Spleen (tissue), 11 donors: Measurements from ENCODE around the gene GIPC1. TPM values are rescaled to one million over a fixed set of nuclear protein-coding genes. Genes with fewer than 3 reads are reported as not detected.
A peak's percentile ranks its signal among the peaks of the same experiment; 100 is the strongest.

Experiments
- DNase-seq: peaks from one replicate; pipeline ENCODE4 v3.0.0-alpha.2; 2020
- H3K27ac ChIP-seq, 8 donors: fragments of 200-600 bp; sonication (generic) in 7 of 8; 1 replicate in 4 of 8; 2 replicates in 4 of 8; pipeline versions ENCODE4 v1.5.0 to v1.8.0; 2016 to 2021; ENCODE audit warnings: inconsistent platforms in 4 of 8, mild to moderate bottlenecking in 4 of 8, moderate library complexity in 1 of 8
- H3K27me3 ChIP-seq, 7 donors: fragments of 200-600 bp; sonication (generic) in 6 of 7; replicated peaks in 1 of 7; 1 replicate in 4 of 7; 2 replicates in 3 of 7; pipeline versions ENCODE4 v1.5.0 to v1.8.0; 2016 to 2021; ENCODE audit warnings: inconsistent platforms in 3 of 7, mild to moderate bottlenecking in 1 of 7
- H3K36me3 ChIP-seq, 6 donors: fragments of 200-600 bp; sonication (generic) in 5 of 6; 1 replicate in 4 of 6; 2 replicates in 2 of 6; pipeline versions ENCODE4 v1.5.0 to v1.8.0; 2016 to 2021; ENCODE audit warnings: inconsistent platforms in 2 of 6
- H3K4me1 ChIP-seq, 6 donors: fragments of 200-600 bp; sonication (generic) in 5 of 6; 1 replicate in 3 of 6; 2 replicates in 3 of 6; pipeline versions ENCODE4 v1.5.0 to v1.8.0; 2016 to 2021; ENCODE audit warnings: inconsistent platforms in 3 of 6
- H3K4me3 ChIP-seq, 8 donors: fragments of 200-600 bp; sonication (generic) in 7 of 8; 1 replicate in 4 of 8; 2 replicates in 4 of 8; pipeline versions ENCODE4 v1.5.0 to v1.8.0; 2016 to 2021; ENCODE audit warnings: inconsistent platforms in 4 of 8, mild to moderate bottlenecking in 4 of 8, moderate library complexity in 2 of 8
- H3K9me3 ChIP-seq, 8 donors: fragments of 200-600 bp; sonication (generic) in 7 of 8; 1 replicate in 4 of 8; 2 replicates in 4 of 8; pipeline versions ENCODE4 v1.5.0 to v1.8.0; 2016 to 2021; ENCODE audit warnings: inconsistent platforms in 4 of 8
- POLR2A ChIP-seq, 3 donors: fragments of 450-650 bp; IDR thresholded peaks; one replicate each; pipeline ENCODE4 v1.5.1; 2017; ENCODE audit warnings: antibody characterized with exemption in 3 of 3, mild to moderate bottlenecking in 1 of 3
- POLR2AphosphoS5 ChIP-seq, 3 donors: sonication (generic); formaldehyde crosslinking; IDR thresholded peaks; one replicate each; pipeline ENCODE4 v1.5.1; 2017; ENCODE audit warnings: antibody characterized with exemption in 3 of 3
- WGBS, 5 donors: extraction: QIAGEN DNeasy Blood & Tissue Kit in 3 of 5; methylation state at CpG; one replicate each; pipeline versions ENCODE4 v1.1.5 to v1.1.7; 2013 to 2018; 5-methylcytosine and 5-hydroxymethylcytosine counted together
- intact Hi-C: fragments of 100-400 bp; cut with DNase I; formaldehyde crosslinking; loops from one replicate; pipeline ENCODE4 v1.15.0; 2023; ENCODE audit warnings: low total_unique reads
- polyA plus RNA-seq, 3 donors: library from polyadenylated mRNA; stranded (reverse); fragments of 200-250 nt; gene quantifications; one replicate each; pipeline ENCODE4 v1.2.1, GENCODE V29; 2013
- total RNA-seq, 7 donors: library from RNA; depleted of rRNA in 3 of 7; stranded (reverse); fragments of >200 nt in 3 of 7; fragmentation: NEBNext Ultra II Directional in 4 of 7; extraction: Animal tissue kit (Norgen Biotek cat#: 25700) in 4 of 7; gene quantifications; one replicate each; pipeline versions ENCODE4 v1.1.0 to v1.2.1, GENCODE V29; 2016 to 2021
- TF ChIP-seq, protein P1 (sequence below), 11 experiments: fragments of 200-600 bp in 7 of 11; fragments of 450-650 bp in 4 of 11; sonication (generic) in 4 of 11; IDR thresholded peaks in 8 of 11; conservative IDR thresholded peaks in 3 of 11; 1 replicate in 7 of 11; 2 replicates in 4 of 11; pipeline versions ENCODE4 v1.4.0 to v1.8.0; 2016 to 2021; ENCODE audit warnings: antibody characterized with exemption in 11 of 11, inconsistent platforms in 4 of 11, mild to moderate bottlenecking in 1 of 11
- donor health status: healthy with polysubstance abuse.
- donor health status: DM: no; HTN: no; CAD: no; lungs with moderate emphysema.
- donor health status: DM: no; HTN: no; CAD: no.
- donor health status: Bipolar disorder and iron deficiency.
- donor health status: healthy.
- donor health status: DM: no; HTN: no; CAD: no.
- donor health status: DM: yes; HTN: yes; CAD: no.

Gene GIPC1
- total and polyA plus RNA-seq, 10 donors, result 17.1 to 58.1 (median 30.7) TPM

DNA sequence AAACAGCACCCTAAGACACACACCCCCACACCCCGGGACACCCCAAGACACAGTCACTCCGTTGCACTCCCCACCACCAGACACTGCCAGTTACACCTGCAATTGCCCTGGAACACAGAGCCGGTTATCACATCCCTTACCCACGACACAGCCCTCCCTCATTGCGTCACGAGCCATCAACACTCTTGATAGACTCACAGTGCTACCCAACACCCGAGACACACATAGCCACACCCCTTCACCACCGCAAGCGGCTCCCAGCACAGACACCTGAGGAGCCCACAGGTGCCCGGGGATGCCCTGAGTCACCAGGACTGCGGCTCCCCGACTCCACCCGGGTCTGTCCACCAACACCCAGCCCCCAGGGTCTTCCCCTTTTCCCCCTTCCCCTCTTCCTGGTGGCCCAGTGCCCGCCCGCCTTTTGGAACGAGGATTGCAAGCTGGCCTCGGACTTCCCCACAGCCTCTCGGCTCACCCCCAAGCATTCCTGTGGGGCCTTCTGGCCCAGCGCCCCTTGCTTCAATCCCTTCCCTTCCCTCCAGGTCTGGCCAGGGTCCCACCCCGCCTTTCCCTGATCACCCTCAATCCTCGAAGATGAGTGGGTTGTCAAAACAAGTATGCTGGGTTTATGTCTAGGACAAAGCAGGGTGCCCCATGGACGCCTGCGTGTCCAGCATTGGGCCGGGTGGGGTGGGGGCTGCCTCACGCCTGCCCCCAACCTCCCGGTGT is 19.1 kb downstream of the GIPC1 start:
- DNase-seq, result no peak
- Histone ChIP-seq H3K36me3 (peaks cover 0 to 41% (median 17%) of the 10 kb centered on the region in 6 donors), H3K27me3 (peaks cover 0 to 49% (median 35%) of the 10 kb centered on the region in 7 donors), H3K4me3 (no peak overlapping the region), H3K4me1 (peaks cover 27 to 91% (median 61%) of the 10 kb centered on the region in 6 donors), H3K27ac (peak overlapping the region in 6 of 8 donors; percentile 15 to 75 (median 69)), H3K9me3 (no peaks in the 10 kb centered on the region)
- 54 to 83% (median 60%) methylated on average over 22 to 26 of the region's 26 CpGs for WGBS, 5 donors
- TF ChIP-seq POLR2AphosphoS5 (IDR thresholded peaks at IDR 0.05) (peak; percentile 42 to 56 (median 43)), POLR2A (IDR thresholded peaks at IDR 0.05) (no peak)
- intact Hi-C loops, result no loop called here

DNA sequence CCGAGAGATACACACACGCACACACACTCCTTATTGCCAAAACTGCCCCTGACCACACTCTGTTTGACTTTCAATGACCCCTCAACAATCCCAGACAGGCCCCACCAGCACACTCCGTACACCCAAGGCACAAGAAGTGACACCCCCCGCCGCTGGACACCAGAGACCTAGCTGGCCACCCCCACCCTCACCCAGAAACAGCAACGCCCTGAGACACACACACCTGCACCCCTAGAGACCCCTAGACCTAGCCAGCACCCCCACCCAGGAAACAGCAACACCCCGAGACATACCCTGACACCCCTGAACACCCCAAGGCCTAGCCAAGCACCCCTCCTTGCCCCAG is 19.6 kb downstream of the GIPC1 start:
- WGBS, 5 donors, result 71 to 88% (median 84%) methylated on average over 7 of the region's 7 CpGs
- no peak for TF ChIP-seq POLR2A (IDR thresholded peaks at IDR 0.05)
- TF ChIP-seq, protein P1, sequence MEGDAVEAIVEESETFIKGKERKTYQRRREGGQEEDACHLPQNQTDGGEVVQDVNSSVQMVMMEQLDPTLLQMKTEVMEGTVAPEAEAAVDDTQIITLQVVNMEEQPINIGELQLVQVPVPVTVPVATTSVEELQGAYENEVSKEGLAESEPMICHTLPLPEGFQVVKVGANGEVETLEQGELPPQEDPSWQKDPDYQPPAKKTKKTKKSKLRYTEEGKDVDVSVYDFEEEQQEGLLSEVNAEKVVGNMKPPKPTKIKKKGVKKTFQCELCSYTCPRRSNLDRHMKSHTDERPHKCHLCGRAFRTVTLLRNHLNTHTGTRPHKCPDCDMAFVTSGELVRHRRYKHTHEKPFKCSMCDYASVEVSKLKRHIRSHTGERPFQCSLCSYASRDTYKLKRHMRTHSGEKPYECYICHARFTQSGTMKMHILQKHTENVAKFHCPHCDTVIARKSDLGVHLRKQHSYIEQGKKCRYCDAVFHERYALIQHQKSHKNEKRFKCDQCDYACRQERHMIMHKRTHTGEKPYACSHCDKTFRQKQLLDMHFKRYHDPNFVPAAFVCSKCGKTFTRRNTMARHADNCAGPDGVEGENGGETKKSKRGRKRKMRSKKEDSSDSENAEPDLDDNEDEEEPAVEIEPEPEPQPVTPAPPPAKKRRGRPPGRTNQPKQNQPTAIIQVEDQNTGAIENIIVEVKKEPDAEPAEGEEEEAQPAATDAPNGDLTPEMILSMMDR (IDR thresholded peaks at IDR 0.05 in 8 of 11, conservative IDR thresholded peaks at IDR 0.05 in 3 of 11), result no peak
- TF ChIP-seq POLR2AphosphoS5 (IDR thresholded peaks at IDR 0.05), result no peak
- Histone ChIP-seq H3K27me3 (peaks cover 0 to 49% (median 35%) of the 10 kb centered on the region in 7 donors), H3K36me3 (peaks cover 0 to 44% (median 18%) of the 10 kb centered on the region in 6 donors), H3K9me3 (no peaks in the 10 kb centered on the region), H3K27ac (peak overlapping the region in 5 of 8 donors; percentile 43 to 75 (median 70)), H3K4me3 (no peak overlapping the region), H3K4me1 (peaks cover 27 to 97% (median 66%) of the 10 kb centered on the region in 6 donors)
- no peak for DNase-seq
- intact Hi-C loops, result no loop called here

DNA sequence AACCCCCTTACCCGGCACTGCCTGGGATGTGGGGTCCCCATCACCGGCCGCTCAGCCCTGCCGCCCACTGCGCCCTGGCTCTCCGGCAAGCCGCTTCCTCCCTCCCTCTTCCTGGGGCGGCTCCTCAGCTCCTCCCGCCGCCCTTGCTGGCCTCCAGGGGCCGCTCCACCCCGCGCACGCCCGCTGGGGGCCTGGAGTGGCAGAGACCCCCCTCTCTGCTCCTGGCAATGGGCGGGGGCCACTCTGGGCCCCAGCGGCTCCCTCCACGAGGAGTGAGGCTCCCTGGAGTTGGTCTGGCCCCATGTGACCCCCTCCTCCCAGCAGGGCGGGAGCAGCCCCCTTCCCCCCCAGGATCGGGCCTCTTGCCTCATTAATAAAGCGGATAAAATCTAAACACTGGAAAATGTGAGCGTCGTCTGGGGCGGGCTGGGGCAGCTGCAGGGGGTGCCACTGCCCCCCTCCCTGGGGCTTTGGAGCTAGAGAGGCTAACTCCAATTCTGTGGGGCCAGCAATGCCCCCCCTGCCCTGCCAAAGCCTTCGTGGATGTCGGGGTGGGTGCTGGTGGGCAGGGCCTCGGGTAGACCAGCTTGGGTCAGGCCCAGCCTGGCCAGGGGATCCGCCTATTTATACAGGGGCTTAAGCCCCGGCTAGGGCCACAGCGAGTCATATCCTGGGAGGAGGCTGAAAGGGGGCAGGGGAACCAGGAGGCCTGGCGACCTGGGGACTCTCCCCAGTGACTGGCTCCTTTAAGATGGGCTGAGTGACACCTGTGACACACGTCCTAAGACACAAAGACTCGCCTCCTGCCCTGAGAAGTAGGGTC is 20.5 kb downstream of the GIPC1 start, which contains the start of gene PTGER1:
PTGER1 (minus strand) TSS at position 104 of the 823 bp plus-strand sequence. CDS start 1,034 bp downstream, outside the sequence.
- Histone ChIP-seq H3K27ac (peak within 1 kb of the TSS in 6 of 8 donors; percentile 37 to 75 (median 69)), H3K27me3 (peaks cover 0 to 49% (median 35%) of the 10 kb centered on the region in 7 donors), H3K36me3 (peaks cover 0 to 49% (median 25%) of the 10 kb centered on the region in 6 donors), H3K9me3 (no peaks in the 10 kb centered on the region), H3K4me3 (peak within 1 kb of the TSS; percentile 3 to 63 (median 14)), H3K4me1 (peaks cover 27 to 94% (median 61%) of the 10 kb centered on the region in 6 donors)
- 6 to 31% (median 11%) methylated on average over 11 to 33 of the region's 33 CpGs for WGBS, 5 donors
- intact Hi-C loops, result no loop called here
- DNase-seq, result no peak
- TF ChIP-seq POLR2A (IDR thresholded peaks at IDR 0.05) (no peak), POLR2AphosphoS5 (IDR thresholded peaks at IDR 0.05) (peak in 2 of 3 donors; percentile 47 to 64)
- TF ChIP-seq, protein P1 (IDR thresholded peaks at IDR 0.05 in 8 of 11, conservative IDR thresholded peaks at IDR 0.05 in 3 of 11), result peak in 6 of 11 experiments; percentile 27 to 57 (median 44)

DNA sequence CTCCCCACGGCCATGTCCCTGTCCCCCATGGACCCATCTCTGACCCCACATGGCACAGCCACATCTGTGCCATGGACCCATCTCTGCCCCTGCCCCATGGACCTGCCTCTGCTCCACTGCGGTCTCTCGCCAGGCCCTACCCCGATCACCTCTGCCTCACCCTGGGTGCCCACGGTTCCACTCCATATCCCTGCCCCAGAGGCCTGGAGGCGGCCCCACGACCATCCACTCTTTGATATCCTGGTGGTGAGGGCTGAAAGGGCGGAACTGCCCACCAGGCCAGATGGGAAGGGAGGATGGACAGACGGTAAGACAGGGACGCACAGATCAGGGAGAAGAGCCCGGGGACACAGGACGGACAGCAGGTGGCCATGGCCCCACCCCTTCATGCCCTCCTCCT is 21.1 kb downstream of the GIPC1 start:
- H3K27ac ChIP-seq, result peak overlapping the region in 6 of 8 donors; percentile 37 to 75 (median 69)
- H3K4me3 ChIP-seq, result peak overlapping the region; percentile 3 to 63 (median 14)

More for the DNA sequence above, 21.1 kb downstream of the GIPC1 start:
- Histone ChIP-seq H3K9me3 (no peaks in the 10 kb centered on the region), H3K27me3 (peaks cover 0 to 49% (median 35%) of the 10 kb centered on the region in 7 donors), H3K4me1 (peaks cover 26 to 88% (median 55%) of the 10 kb centered on the region in 6 donors), H3K36me3 (peaks cover 0 to 49% (median 31%) of the 10 kb centered on the region in 6 donors)
- WGBS, 5 donors, result 44 to 73% (median 51%) methylated on average over 7 to 12 of the region's 12 CpGs
- TF ChIP-seq, protein P1 (IDR thresholded peaks at IDR 0.05 in 8 of 11, conservative IDR thresholded peaks at IDR 0.05 in 3 of 11), result no peak
- TF ChIP-seq POLR2A (IDR thresholded peaks at IDR 0.05) (no peak), POLR2AphosphoS5 (IDR thresholded peaks at IDR 0.05) (no peak)
- no peak for DNase-seq
- intact Hi-C loops, result no loop called here
